GM12874 (cell line): ENCODE data around the gene PBRM1.

Experiments
- CTCF ChIP-seq: IDR thresholded peaks from 2 replicates; pipeline ENCODE4 v1.5.1; 2011; ENCODE audit warnings: low read depth, mild to moderate bottlenecking, control low read depth, low read length, moderate library complexity; ENCODE audit not compliant: insufficient read depth

PBRM1 gene

GRCh38 chr3:52620580-52620979, 65.1 kb downstream of the PBRM1 start:
- TF ChIP-seq CTCF, result no peak

- no peak for TF ChIP-seq CTCF
Measured at GRCh38 chr3:52615166-52615565, 70.5 kb downstream of the PBRM1 start.

GRCh38 chr3:52614689-52615088, 71.0 kb downstream of the PBRM1 start:
- no peak for TF ChIP-seq CTCF

GRCh38 chr3:52609316-52609815, 76.3 kb downstream of the PBRM1 start:
- TF ChIP-seq CTCF, result no peak

- no peak for TF ChIP-seq CTCF
Measured at GRCh38 chr3:52608337-52608736, 77.4 kb downstream of the PBRM1 start.

- no peak for TF ChIP-seq CTCF
Measured at GRCh38 chr3:52606373-52607085, 79.2 kb downstream of the PBRM1 start.

GRCh38 chr3:52600258-52600657, 85.5 kb downstream of the PBRM1 start:
- no peak for TF ChIP-seq CTCF
